NT2/D1 (cell line): ENCODE results near the gene TRAF3IP1.

Experiments
- DNase-seq: peaks from one replicate; pipeline ENCODE4 v3.0.0-alpha.2; 2011; ENCODE audit warnings: low read depth, low spot score
- H3K27me3 ChIP-seq: 2 replicates; pipeline ENCODE4 v1.6.0; 2011; ENCODE audit warnings: mild to moderate bottlenecking; ENCODE audit not compliant: insufficient read length, insufficient read depth
- H3K36me3 ChIP-seq: 2 replicates; pipeline ENCODE4 v1.6.1; 2011; ENCODE audit warnings: mild to moderate bottlenecking, low read length, mixed read lengths; ENCODE audit not compliant: insufficient read depth, insufficient read length
- H3K4me1 ChIP-seq: 2 replicates; pipeline ENCODE4 v1.5.1; 2011; ENCODE audit not compliant: insufficient read depth, insufficient read length
- H3K4me3 ChIP-seq: 2 replicates; pipeline ENCODE4 v1.5.1; 2011; ENCODE audit warnings: low read depth; ENCODE audit not compliant: insufficient read length
- H3K9ac ChIP-seq: 2 replicates; pipeline ENCODE4 v1.6.0; 2011; ENCODE audit warnings: low read depth; ENCODE audit not compliant: insufficient read length
- H3K9me3 ChIP-seq: 2 replicates; pipeline ENCODE4 v1.5.1; 2011; ENCODE audit warnings: mild to moderate bottlenecking, low read length; ENCODE audit not compliant: insufficient read depth
- SUZ12 ChIP-seq: IDR thresholded peaks from 2 replicates; pipeline ENCODE4 v1.6.1; 2011; ENCODE audit not compliant: insufficient read length, insufficient read depth; ENCODE audit errors: extremely low read depth
- YY1 ChIP-seq: IDR thresholded peaks from 2 replicates; pipeline ENCODE4 v1.6.1; 2011; ENCODE audit not compliant: insufficient read length, insufficient read depth
- ZNF274 ChIP-seq: IDR thresholded peaks from 2 replicates; pipeline ENCODE4 v1.6.1; 2011; ENCODE audit warnings: mild to moderate bottlenecking, low read depth, low read length

The TRAF3IP1 gene

GRCh38 chr2:238294393-238295143, 25.8 kb upstream of the TRAF3IP1 start:
- Histone ChIP-seq H3K27me3 (peaks cover 5% of the 10 kb centered on the region), H3K4me1 (peaks cover 19% of the 10 kb centered on the region), H3K4me3 (no peak overlapping the region), H3K9ac (no peak overlapping the region), H3K9me3 (no peaks in the 10 kb centered on the region), H3K36me3 (no peaks in the 10 kb centered on the region)
- no peak for TF ChIP-seq YY1
- no peak for TF ChIP-seq SUZ12
- no peak for DNase-seq

DNA sequence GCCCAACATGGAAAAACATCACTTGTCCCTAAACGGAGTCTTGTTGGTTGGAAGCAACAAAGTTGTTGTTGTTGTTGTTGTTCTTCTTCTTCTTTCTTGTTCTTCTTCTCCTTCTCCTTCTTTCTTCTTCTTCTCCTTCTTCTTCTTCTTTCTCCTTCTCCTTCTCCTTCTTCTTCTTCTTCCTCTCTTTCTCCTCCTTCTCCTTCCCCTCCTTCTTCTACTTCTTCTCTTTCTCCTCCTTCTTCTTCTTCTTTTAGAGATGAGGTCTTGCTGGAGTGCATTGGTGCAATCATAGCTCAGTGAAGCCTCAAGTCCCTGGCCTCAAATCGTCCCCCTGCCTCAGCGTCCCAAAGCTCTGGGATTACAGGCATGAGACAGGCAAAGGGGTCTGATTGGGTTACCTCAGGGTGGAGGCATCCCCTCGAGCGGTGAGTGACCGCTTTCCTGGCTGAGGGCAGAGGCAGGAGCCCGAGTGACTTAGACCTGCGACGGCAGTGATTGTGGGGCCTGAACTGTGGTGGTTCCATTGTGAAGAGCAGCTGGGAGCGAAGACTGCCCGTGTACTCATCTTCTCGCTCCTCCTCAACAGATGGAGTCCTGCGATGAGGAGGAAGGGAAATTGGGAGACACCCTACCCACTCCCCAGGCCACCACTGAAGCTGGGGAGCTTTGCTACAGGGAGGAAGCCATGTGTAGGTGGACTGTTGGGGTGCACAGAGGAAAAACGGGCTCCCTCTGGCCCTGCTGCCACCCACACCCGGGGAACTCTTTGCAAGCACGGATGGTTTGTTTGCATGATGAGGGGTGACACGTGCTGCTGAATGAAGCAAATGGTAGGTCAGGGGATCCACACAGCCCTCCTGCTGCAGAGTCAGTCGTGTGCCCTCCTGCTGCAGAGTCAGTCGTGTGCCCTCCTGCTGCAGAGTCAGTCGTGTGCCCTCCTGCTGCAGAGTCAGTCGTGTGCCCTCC, 24.9 kb upstream of the TRAF3IP1 start:
- TF ChIP-seq ZNF274 (no peak), YY1 (no peak), SUZ12 (no peak)
- Histone ChIP-seq H3K9me3 (no peaks in the 10 kb centered on the region), H3K9ac (no peak overlapping the region), H3K36me3 (no peaks in the 10 kb centered on the region), H3K4me3 (no peak overlapping the region), H3K27me3 (peaks cover 3% of the 10 kb centered on the region), H3K4me1 (peaks cover 15% of the 10 kb centered on the region)
- DNase-seq = no peak

DNA sequence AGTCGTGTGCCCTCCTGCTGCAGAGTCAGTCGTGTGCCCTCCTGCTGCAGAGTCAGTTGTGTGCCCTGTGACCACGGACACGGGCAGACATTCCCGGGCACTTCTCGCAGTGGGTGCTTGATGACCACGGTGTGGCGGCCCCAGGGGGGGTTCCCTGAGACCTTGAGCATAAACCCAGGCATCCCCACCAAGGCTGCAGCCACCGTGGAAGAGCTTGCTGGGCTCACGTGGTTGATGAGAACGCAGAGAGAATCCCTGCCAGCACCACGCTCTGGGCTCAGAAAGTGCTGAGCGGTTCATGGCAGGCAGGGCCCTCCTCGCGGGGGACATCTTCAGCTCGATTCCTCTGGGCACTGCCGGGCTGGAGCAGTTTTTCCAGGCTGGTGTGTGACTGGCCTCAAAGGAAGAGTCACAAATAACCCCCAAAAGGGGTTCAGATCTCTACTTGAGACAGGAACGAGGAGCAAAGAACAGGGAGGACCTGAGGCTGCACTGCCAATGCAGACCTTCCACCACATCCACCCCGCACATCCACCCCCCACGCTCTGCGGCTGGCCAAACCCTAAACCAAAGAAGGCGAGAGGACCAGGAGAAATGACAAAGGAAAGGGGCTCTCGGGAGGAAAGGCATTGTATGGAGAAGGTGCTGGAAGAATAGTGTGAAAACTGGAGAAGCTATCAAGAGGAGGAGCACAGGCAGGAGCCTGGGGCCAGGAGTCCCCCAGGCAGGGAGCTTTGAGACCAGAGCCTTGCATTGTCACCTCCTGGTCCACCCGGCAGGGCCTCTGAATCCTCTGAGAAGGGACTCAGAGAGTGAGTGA, 23.5 kb upstream of the TRAF3IP1 start:
- Histone ChIP-seq H3K27me3 (peaks cover 3% of the 10 kb centered on the region), H3K9me3 (no peaks in the 10 kb centered on the region), H3K9ac (no peak overlapping the region), H3K4me1 (peaks cover 4% of the 10 kb centered on the region), H3K36me3 (no peaks in the 10 kb centered on the region), H3K4me3 (no peak overlapping the region)
- no peak for DNase-seq
- TF ChIP-seq YY1 = no peak

DNA sequence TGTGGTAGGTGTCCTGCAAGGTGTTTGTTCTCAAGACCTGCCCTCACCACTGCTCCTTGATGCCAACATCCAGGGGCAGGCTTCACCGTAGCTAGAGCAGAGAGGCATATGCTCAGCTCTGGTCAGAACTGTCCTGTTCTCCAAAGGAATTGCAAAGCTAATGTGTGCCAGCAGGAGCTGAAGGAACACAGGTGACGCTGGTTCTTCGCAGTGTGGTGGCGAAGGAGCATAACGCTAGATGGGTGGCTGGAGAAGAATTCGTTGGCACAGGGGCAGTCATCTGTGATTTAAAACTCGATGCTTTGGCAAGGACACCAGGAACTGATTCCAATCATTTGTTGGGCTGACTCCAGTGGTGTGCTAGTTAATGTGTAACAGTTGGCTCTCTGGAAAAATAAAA, 20.5 kb upstream of the TRAF3IP1 start:
- TF ChIP-seq ZNF274 (no peak), SUZ12 (no peak), YY1 (no peak)
- no peak overlapping the region for H3K9ac ChIP-seq
- H3K4me1 ChIP-seq = peaks cover 6% of the 10 kb centered on the region
- no peaks in the 10 kb centered on the region for H3K36me3 ChIP-seq
- no peak for DNase-seq
- H3K4me3 ChIP-seq = no peak overlapping the region
- no peaks in the 10 kb centered on the region for H3K9me3 ChIP-seq
- no peaks in the 10 kb centered on the region for H3K27me3 ChIP-seq

DNA sequence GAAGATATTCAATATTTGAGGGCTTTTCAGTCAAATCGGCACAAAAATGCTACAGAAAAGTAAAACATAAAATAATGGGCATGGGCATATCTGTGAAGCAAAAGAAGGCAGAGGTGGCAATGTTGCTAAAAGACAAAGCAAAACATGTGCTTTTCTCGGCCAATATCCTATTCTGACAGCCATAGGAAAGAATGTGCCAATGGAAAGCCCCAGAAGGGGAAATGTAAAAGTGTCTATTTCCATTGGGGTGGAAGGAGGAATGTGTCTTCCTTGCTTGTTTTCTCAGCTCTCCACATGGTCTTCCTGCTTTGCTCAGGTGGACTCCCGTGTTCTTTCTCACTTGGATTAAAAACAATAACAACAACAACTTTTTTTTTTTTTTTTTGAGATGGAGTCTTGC, 18.2 kb upstream of the TRAF3IP1 start:
- H3K4me3 ChIP-seq = no peak overlapping the region
- TF ChIP-seq ZNF274 (no peak), YY1 (no peak), SUZ12 (no peak)
- peaks cover 6% of the 10 kb centered on the region for H3K4me1 ChIP-seq
- H3K27me3 ChIP-seq = no peaks in the 10 kb centered on the region
- DNase-seq = no peak
- no peaks in the 10 kb centered on the region for H3K9me3 ChIP-seq
- H3K9ac ChIP-seq = no peak overlapping the region
- H3K36me3 ChIP-seq = no peaks in the 10 kb centered on the region

GRCh38 chr2:238302751-238303150, 17.6 kb upstream of the TRAF3IP1 start:
- no peak for DNase-seq

DNA sequence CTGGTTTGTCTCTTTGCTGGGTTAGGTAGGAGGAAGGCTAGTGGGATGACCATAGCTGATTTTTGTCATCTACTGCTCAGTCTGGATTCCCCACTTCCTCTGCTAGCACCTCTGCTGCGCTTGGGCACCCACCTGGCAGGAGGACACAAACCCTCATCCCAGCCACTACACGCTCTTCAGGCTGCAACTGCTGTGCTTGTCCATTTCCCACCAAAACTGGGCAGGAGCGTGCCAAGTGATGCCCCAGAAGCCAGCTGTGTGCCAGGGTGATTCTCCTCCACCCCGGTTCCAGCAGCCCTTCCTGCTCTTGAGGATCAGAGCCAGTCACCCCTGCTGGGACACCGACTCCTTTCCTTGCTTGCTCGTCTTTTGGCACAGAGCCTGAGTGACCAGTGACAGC, 16.2 kb upstream of the TRAF3IP1 start:
- H3K27me3 ChIP-seq = no peaks in the 10 kb centered on the region
- no peaks in the 10 kb centered on the region for H3K9me3 ChIP-seq
- H3K9ac ChIP-seq = no peak overlapping the region
- peaks cover 2% of the 10 kb centered on the region for H3K4me1 ChIP-seq
- TF ChIP-seq ZNF274 (no peak), YY1 (no peak), SUZ12 (no peak)
- no peak for DNase-seq
- H3K4me3 ChIP-seq = no peak overlapping the region
- H3K36me3 ChIP-seq = no peaks in the 10 kb centered on the region

More at GRCh38 chr2:238302751-238303150, 17.6 kb upstream of the TRAF3IP1 start:
- TF ChIP-seq ZNF274 = no peak
- no peak for TF ChIP-seq SUZ12
- TF ChIP-seq YY1 = no peak
- H3K27me3 ChIP-seq = no peaks in the 10 kb centered on the region
- no peak overlapping the region for H3K9ac ChIP-seq
- no peaks in the 10 kb centered on the region for H3K9me3 ChIP-seq
- H3K4me3 ChIP-seq = no peak overlapping the region
- H3K4me1 ChIP-seq = peaks cover 2% of the 10 kb centered on the region
- H3K36me3 ChIP-seq = no peaks in the 10 kb centered on the region
